HEK293 (cell line): ENCODE measurements around the gene LUC7L.

Experiments used
- GFI1B ChIP-seq: fragments of 450-650 bp; formaldehyde crosslinking; IDR thresholded peaks from 2 replicates; pipeline ENCODE4 v1.5.1; 2016; ENCODE audit warnings: missing biosample characterization, missing genetic modification characterization
- KLF1 ChIP-seq: fragments of 450-650 bp; formaldehyde crosslinking; IDR thresholded peaks from 2 replicates; pipeline ENCODE4 v1.5.1; 2016; ENCODE audit warnings: missing biosample characterization, missing genetic modification characterization
- OVOL3 ChIP-seq: fragments of 450-650 bp; formaldehyde crosslinking; IDR thresholded peaks from 2 replicates; pipeline ENCODE4 v1.5.1; 2016; ENCODE audit warnings: missing biosample characterization, missing genetic modification characterization
- YY1 ChIP-seq: fragments of 450-650 bp; formaldehyde crosslinking; IDR thresholded peaks from 2 replicates; pipeline ENCODE4 v1.5.1; 2018; ENCODE audit warnings: missing biosample characterization, missing genetic modification characterization
- ZBTB48 ChIP-seq: fragments of 450-650 bp; formaldehyde crosslinking; IDR thresholded peaks from 2 replicates; pipeline ENCODE4 v1.5.1; 2016; ENCODE audit warnings: missing biosample characterization, missing genetic modification characterization
- ZNF132 ChIP-seq: fragments of 450-650 bp; formaldehyde crosslinking; IDR thresholded peaks from 2 replicates; pipeline ENCODE4 v1.5.1; 2017; ENCODE audit warnings: missing biosample characterization, missing genetic modification characterization, borderline replicate concordance
- ZNF174 ChIP-seq: fragments of 450-650 bp; formaldehyde crosslinking; IDR thresholded peaks from 2 replicates; pipeline ENCODE4 v1.5.0; 2017; ENCODE audit warnings: missing biosample characterization, mild to moderate bottlenecking, missing genetic modification characterization
- ZNF175 ChIP-seq: fragments of 450-650 bp; formaldehyde crosslinking; IDR thresholded peaks from 2 replicates; pipeline ENCODE4 v1.5.1; 2016; ENCODE audit warnings: missing biosample characterization, missing genetic modification characterization
- ZNF184 ChIP-seq: fragments of 450-650 bp; IDR thresholded peaks from 2 replicates; pipeline ENCODE4 v1.5.1; 2018; ENCODE audit warnings: missing biosample characterization, mild to moderate bottlenecking, missing genetic modification characterization
- ZNF416 ChIP-seq: fragments of 450-650 bp; formaldehyde crosslinking; IDR thresholded peaks from 2 replicates; pipeline ENCODE4 v1.5.1; 2016; ENCODE audit warnings: missing biosample characterization, missing genetic modification characterization
- ZNF776 ChIP-seq: fragments of 450-650 bp; formaldehyde crosslinking; IDR thresholded peaks from 2 replicates; pipeline ENCODE4 v1.5.0; 2017; ENCODE audit warnings: missing biosample characterization, missing genetic modification characterization, borderline replicate concordance
- TF ChIP-seq, protein P1 (sequence below): fragments of 450-650 bp; formaldehyde crosslinking; IDR thresholded peaks from 2 replicates; pipeline ENCODE4 v1.5.1; 2016; ENCODE audit warnings: missing biosample characterization, missing genetic modification characterization
- TF ChIP-seq, protein P2 (sequence below): fragments of 450-650 bp; formaldehyde crosslinking; IDR thresholded peaks from 2 replicates; pipeline ENCODE4 v1.5.1; 2017; ENCODE audit warnings: missing biosample characterization, missing genetic modification characterization
- TF ChIP-seq, protein P3 (sequence below): fragments of 450-650 bp; formaldehyde crosslinking; IDR thresholded peaks from 2 replicates; pipeline ENCODE4 v1.5.1; 2016; ENCODE audit warnings: missing biosample characterization, missing genetic modification characterization, borderline replicate concordance

DNA sequence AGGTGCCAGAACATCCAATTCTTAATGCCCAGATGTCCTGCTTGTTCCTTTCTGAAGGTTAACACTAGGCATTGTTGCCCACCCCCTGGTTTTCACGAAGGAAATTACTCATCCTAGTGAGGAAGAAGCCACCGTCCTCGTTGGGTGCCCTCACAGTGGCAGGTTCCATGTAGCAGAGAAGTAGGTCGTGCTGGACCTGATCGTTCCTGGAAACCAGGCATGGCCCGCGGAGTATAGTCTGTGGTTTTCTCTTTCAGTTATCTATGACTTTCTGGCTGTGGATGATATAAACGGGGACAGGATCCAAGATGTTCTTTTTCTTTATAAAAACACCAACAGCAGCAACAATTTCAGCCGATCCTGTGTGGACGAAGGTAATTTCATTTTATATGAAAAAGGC, 30.0 kb upstream of the LUC7L start:
- TF ChIP-seq ZNF175 (tag by site-specific recombination) = no peak
- TF ChIP-seq, protein P1, sequence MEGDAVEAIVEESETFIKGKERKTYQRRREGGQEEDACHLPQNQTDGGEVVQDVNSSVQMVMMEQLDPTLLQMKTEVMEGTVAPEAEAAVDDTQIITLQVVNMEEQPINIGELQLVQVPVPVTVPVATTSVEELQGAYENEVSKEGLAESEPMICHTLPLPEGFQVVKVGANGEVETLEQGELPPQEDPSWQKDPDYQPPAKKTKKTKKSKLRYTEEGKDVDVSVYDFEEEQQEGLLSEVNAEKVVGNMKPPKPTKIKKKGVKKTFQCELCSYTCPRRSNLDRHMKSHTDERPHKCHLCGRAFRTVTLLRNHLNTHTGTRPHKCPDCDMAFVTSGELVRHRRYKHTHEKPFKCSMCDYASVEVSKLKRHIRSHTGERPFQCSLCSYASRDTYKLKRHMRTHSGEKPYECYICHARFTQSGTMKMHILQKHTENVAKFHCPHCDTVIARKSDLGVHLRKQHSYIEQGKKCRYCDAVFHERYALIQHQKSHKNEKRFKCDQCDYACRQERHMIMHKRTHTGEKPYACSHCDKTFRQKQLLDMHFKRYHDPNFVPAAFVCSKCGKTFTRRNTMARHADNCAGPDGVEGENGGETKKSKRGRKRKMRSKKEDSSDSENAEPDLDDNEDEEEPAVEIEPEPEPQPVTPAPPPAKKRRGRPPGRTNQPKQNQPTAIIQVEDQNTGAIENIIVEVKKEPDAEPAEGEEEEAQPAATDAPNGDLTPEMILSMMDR (tag by site-specific recombination) = no peak
- TF ChIP-seq GFI1B (tag by site-specific recombination) = no peak
- TF ChIP-seq, protein P2, sequence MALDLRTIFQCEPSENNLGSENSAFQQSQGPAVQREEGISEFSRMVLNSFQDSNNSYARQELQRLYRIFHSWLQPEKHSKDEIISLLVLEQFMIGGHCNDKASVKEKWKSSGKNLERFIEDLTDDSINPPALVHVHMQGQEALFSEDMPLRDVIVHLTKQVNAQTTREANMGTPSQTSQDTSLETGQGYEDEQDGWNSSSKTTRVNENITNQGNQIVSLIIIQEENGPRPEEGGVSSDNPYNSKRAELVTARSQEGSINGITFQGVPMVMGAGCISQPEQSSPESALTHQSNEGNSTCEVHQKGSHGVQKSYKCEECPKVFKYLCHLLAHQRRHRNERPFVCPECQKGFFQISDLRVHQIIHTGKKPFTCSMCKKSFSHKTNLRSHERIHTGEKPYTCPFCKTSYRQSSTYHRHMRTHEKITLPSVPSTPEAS (tag by site-specific recombination) = no peak
- no peak for TF ChIP-seq ZNF184
- TF ChIP-seq ZNF776 (tag by site-specific recombination) = no peak
- TF ChIP-seq ZBTB48 (tag by site-specific recombination) = no peak
- no peak for TF ChIP-seq KLF1 (tag by site-specific recombination)
- TF ChIP-seq, protein P3, sequence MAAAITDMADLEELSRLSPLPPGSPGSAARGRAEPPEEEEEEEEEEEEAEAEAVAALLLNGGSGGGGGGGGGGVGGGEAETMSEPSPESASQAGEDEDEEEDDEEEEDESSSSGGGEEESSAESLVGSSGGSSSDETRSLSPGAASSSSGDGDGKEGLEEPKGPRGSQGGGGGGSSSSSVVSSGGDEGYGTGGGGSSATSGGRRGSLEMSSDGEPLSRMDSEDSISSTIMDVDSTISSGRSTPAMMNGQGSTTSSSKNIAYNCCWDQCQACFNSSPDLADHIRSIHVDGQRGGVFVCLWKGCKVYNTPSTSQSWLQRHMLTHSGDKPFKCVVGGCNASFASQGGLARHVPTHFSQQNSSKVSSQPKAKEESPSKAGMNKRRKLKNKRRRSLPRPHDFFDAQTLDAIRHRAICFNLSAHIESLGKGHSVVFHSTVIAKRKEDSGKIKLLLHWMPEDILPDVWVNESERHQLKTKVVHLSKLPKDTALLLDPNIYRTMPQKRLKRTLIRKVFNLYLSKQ (tag by site-specific recombination) = no peak
- TF ChIP-seq ZNF132 (tag by site-specific recombination) = no peak
- no peak for TF ChIP-seq OVOL3
- no peak for TF ChIP-seq ZNF416 (tag by site-specific recombination)
- no peak for TF ChIP-seq ZNF174 (tag by site-specific recombination)
- TF ChIP-seq YY1 (tag by site-specific recombination) = no peak
